NCI-H510A (cell line): ENCODE data around the gene TMEM92.
"Not testable (repeated sequence)": the region's sequence is repeated elsewhere in the genome, so short reads cannot be mapped to it uniquely, and the experiment has no call there.

Source experiments
- DNase-seq: peaks from one replicate; lab custom pipeline; 2025; lab: John Stamatoyannopoulos, UW

Gene TMEM92

DNA sequence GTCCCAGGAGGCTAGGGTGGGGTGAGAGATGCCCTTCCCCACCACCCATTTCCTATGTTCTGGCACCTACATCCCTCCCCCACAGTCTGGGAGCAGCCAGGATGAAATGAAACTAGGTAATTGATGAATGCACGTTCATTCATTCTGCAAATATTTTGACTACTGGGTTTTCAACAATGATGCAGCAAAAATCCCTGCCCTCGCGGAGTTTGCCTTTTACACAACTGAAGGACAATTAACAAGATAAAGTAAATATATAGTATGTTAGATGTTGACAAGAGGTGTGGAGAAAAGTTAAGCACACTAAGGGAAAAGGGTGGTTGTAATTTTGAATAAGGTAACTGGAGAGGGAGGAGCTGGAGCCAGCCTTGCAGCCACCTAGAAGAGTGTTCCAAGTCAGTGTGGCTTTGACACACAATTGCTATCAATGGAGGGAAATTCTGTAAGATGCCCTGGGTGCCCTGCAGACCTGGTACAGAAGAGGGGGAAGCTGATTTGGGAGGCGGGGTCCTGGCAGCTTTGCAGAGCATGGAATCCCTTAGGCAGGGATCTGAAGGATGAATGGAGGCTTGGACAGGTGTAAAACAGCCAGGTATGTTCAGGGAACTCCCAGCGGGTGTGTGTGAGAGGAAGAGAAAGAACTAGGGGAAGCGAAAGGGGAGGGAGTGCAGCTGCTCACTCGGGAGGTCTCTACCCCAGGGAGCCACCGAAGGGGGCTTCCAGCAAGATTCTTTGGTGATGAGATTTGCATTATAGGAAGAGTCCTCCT is 2.5 kb downstream of the TMEM92 start:
- DNase-seq: no peak

- no peak for DNase-seq
These were observed 3.1 kb downstream of the TMEM92 start for GRCh38 chr17:50277357-50277754.

DNA sequence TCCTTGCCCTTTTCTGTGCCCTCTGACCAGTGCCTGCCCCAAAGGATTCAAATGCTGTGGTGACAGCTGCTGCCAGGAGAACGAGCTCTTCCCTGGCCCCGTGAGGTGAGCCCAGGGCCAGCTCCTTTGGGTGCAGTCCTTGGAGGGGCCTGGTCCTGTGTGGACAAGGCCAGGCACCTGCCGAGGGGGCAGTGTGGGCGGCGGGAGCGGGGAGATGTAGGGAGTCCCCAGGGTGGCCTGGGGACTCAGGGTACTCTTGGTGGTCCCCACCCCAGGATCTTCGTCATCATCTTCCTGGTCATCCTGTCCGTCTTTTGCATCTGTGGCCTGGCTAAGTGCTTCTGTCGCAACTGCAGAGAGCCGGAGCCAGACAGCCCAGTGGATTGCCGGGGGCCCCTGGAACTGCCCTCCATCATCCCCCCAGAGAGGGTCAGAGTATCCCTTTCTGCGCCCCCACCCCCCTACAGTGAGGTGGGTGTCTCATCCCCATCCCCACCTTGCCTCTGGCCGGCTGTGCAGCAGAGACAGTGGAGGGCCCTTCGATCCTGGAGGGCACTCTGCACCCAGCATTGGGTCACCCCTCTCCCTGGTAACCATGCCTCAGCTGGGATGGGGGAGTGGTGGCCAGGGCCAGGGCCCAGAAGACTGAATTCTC is 4.4 kb downstream of the TMEM92 start:
- DNase-seq: no peak

DNA sequence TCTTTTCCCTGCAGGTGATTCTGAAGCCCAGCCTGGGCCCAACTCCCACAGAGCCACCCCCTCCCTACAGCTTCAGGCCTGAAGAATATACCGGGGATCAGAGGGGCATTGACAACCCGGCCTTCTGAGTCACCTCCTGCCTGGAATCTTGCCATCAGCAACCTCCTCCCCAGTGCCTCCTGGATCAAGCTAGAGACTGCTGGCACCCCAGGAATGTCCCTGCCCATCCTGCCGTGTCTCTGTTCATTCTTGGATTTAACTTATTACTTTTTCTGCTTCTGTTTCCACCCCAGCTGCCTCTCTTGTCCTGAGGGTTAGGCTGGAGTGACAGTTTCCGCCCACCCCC is 4.9 kb downstream of the TMEM92 start:
- DNase-seq: no peak

DNA sequence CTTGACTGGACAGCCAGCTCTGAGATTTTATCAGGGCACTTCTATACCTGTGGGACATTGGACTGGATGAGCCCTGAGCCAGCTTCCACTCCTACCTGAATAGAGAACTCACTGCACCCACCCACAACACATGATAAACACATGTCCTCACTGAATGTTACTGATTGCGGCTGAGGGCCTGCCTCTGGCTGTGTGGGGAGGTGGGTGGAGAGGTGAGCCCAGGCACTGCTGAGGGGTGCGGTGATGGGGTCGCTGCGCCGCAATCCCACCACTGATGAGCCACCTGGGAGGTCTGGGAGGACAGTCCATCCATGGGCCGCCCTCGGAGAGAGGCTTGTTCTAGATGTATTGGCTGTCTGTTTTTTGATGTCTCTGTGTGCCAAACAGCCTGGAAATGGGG is 5.4 kb downstream of the TMEM92 start:
- no peak for DNase-seq

DNA sequence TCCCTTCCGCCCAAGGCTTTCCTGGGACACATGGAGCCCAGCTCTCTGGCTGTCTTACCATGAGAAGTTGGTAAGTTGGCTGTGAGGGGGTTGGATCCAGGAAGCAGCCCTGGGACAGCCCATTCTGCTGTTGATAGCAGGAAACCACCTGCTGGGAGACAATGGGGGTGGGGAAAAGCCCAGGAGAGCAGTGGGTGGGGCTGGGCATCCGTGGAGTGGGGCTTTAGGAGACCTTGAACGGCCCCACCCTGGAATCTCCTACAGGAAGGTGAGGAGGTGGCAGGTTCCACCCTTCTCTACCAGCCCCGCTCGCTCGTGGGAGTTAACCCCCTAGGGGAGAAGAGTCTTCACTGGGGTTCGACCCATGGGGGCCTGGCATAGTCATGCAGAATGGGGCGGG is 5.8 kb downstream of the TMEM92 start:
- DNase-seq: peak; percentile 33

DNA sequence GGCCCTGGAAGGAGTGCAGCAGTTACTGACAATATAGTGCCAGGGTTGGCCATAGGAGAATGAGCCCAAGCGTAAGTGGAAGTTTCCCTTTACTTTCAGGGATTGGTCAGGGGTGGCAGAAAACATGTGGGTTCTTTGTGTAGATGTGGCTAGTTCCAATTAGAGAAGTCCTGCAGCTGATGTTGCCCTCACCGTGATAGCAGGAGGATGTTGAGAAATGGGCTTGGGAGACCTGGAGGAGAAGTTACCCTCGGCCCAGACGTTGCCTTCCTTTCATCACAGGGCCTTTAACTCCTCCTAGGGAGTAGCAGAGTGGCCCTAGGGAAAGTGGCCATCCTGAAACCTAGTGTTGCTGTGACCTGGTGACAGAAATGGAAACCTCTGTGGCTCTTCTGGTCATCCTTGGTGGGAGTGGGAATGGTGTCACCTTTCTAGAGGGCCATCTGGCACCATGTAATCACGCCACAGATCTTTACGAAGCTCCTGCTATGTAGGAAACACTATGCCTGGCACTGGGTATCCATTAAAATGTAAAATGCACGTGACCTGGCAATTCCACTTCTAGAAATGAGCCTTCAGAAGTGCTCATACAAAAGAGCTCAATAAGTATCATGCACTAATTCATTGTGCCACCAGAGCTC is 6.7 kb downstream of the TMEM92 start:
- no peak for DNase-seq

DNA sequence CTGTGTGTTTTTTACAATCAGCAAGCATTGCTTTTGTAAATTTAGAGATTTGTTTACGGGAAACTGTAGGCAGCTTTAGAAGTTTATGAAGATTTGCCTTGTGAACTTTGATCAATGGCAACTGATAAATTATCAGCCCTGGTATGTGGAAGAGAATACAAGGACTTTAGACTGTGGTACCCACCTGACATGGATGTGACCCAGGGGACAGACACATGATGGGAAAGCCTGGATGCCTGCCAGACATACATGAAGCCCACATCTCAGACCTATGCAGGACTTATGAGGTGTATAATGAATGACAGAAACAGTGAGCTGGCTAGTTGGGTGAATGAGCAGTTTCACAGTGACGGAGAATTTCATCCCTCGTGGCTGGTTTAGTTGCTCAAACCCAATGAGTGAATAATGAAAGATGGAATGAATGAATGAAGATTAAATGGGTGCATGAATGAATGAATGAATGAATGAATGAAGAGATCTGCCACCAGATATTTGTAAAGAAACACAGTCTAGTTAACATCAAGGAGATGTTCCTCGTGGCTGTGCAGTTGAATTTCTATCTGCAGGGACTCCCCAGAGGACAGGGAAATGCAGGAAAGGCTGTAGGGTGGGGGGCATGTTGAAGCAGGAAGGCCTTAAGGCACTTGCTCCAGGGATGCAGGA is 7.6 kb downstream of the TMEM92 start:
- no peak for DNase-seq

DNA sequence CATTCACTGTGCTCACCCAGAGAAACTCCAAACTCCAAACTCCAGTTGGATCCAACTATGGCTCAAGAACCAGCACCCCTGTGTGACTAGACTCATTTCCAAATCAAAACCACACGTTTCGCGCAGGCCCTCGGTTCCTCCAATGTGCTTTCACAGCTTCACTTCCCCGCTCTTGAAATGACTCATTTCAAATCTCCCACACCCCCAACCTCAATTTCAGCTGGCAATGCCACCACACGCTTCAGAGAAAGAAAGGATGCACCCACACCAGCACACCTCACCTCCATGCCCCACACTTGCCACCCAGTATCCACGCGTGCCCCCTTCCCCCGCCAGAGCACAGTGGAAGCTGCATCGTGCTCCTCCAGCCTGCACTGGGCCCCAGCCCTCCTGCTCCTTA is 9.0 kb downstream of the TMEM92 start:
- no peak for DNase-seq

DNA sequence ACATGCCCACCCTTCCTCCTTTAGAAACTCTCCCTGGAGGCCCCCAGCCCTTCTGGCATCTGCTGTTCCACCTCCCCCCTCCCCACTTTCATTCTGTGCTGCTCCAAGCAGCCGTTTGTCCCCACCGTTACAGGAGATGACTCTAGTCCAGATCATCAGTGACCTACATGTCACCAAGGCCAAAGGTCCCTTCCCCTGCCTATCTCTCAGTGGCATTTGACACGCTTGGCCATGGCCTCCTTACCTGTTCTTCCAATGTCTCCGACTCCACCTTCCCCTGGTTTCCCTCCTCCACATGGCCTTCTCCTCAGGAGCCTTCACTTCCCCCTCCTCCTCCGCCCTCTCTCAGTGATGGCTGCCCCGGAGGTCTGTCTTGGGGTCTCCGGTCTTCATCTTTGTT is 9.4 kb downstream of the TMEM92 start:
- no peak for DNase-seq

DNA sequence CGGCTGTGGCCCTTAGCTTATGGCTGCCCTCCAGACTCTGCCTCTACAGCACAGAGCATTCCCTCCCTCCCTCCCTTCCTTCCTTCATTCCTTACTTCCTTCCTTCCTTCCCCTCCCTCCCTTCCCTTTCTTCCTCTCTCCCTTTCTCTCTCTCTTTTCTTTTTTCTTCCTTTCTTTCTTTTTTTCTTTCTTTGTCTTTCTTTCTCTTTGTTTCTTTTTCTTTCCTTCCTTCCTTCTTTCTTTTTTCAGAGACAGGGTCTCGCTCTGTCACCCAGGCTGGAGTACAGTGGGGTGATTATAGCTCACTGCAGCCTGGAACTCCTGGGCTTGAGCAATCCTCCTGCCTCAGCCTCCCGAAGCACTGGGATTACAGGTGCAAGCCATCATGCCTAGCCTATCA is 11.7 kb downstream of the TMEM92 start:
- DNase-seq: no peak

DNA sequence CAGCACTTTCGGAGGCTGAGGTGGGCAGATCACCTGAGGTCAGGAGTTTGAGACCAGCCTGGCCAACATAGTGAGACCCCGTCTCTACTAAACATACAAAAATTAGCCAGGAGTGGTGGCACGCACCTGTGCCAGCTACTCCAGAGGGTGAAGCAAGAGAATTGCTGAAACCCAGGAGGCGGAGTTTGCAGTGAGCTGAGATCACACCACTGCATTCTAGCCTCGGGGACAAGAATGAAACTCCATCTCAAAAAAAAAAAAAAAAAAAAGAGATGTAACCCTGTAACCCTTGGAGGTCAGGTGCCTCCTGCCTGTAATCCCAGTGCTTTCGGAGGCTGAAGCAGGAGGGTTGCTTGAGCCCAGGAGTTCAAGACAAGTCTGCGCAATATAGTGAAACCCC is 13.0 kb downstream of the TMEM92 start:
- not testable (repeated sequence) for DNase-seq

DNA sequence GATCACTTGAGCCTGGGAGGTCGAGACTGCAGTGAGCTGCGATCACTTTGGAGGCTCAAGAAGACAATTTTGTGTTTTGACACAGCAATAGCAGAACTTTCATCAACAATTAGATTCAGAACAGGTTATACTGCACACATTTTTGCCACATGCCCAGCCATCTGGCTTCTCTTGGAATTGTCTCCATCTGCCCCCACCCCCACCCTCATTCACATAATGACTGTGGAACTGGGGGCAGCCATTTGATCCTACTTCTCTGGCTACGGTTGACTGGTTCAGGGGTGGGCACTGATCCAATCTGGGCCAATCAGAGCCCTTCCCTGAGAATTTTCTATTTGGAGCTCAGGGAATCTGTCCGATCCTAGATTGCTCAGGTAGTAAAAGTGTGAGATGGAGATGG is 14.0 kb downstream of the TMEM92 start:
- DNase-seq: no peak

- DNase-seq: no peak
These were observed 15.0 kb downstream of the TMEM92 start for GRCh38 chr17:50289278-50289677.

DNA sequence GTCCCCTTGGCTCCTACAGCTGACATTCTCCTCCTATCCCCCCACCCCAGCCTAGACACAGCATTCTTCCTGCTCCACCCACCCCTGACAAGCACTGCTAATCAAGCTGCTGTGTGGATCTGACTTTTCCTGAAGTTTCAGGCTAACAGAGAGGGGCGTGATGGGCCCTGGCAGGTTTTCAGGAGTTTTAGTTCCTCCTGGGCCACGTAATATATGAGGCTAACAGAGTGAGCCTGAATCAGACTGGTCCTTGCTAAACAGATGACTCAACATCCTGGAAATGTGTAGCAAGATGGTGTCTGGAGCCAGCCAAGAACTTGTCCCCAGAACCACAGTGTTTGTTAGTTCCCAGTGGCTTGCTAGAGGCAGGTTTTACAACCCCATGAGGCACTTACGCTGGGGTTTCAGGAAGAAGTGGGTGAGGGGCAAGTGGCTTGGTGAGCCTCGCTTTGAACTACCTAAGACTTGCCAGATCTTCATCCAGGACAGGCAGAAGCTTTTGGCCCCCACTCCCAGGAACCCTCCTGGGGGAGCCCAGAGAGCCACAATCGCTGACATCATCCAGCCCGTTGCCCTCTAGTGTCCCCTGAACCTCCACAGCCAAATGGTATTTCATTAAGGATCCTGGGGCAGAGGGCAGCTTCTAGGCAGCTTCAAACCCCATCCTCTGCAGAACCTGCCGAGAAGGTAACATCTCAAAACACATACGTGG is 15.9 kb downstream of the TMEM92 start:
- no peak for DNase-seq

DNA sequence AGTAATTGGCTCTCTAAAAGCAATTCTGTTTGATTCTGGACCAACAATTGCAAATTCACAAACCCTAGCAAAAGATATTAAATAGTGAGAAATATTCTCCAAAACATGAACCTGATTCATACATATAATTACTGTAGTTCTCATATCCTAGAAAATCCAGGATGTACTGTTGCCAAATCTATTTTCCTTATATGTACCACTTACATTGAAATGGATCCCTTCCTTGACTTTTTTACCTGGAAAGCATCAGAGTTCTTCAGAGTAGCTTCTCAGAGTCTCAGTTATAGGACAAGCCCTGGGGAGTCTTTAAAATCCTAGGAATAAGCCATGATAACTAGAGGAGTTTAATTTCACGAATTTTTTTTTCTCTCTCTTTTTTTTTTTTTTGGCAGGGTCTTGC is 16.7 kb downstream of the TMEM92 start:
- no peak for DNase-seq

- DNase-seq: no peak
These were observed 18.2 kb downstream of the TMEM92 start for GRCh38 chr17:50292465-50292864.

GRCh38 chr17:50295021-50295420 is 20.8 kb downstream of the TMEM92 start:
- no peak for DNase-seq

DNA sequence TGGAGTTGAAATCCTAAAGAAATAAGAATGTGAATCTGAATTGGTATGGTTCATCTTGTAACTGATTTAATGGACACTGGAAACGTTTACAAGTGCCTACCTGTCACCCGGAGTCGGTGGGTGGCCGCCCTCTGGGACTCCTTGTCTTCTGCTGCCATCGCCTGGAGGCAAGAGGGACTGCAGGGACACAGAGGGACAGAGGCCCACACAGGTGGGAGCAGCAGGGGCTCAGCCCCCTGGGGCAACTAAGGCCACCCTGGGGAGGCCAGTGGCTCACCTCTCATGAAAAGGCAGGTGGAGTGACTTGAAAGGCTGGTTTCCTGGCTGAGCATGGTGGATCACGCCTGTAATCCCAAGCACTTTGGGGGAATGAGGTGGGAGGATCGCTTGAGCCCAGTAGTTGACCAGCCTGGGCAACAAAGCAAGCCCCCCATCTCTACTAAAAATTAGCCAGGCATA is 23.2 kb downstream of the TMEM92 start:
- peak; percentile 53 for DNase-seq

DNA sequence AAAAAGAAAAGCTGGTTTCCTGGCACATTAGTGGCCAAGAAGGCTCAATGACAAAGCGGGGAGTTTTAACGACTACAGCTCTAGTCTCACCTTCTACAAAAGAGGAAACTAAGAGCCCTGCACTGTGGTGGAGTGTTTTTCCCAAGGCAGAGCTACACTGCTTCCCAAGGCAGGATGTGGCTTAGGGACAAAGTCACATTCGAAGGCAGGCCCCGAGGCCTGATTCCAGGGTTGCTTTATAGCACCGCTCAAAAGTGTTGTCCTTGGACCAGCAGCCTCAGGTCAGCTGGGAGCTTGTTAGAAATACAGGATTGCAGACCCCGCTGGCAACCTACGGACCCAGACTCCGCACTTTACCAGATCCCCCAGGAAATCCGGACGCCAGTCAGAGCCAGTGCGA is 23.8 kb downstream of the TMEM92 start:
- no peak for DNase-seq

DNA sequence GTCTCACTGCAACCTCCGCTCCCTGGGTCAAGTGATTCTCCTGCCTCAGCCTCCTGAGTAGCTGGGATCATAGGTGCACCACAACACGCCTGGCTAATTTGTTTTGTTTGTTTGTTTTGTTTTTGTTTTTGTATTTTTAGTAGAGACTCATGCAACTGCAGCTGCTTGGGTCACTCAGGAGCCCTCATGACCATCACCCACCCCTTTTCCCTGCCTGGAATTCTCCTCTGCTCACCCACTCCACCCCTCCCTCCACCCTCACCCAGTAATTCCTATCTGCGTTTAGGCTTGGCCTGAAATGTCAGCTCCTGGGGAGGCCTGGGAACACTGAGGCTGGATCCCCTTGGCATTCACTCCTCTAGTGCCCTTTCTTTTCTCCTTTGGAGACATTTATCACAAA is 25.5 kb downstream of the TMEM92 start:
- DNase-seq: no peak

DNA sequence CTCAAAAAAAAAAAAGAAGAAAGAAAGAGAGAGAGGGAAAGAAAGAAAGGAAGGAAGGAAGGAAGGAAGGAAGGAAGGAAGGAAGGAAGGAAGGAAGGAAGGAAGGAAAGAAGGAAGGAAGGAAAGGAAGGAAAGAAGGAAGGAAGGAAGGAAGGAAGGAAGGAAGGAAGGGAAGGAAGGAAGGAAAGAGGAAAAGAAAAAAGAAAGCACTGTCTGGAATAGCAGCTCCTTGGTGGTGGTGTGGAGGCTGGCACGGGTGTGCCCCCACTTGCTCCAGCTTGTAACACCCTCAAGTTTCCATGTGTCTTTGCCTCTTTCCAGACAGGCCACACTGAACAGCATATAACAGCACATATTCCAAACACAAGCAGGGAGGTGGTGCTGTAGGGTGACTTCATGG is 26.6 kb downstream of the TMEM92 start:
- DNase-seq: not testable (repeated sequence)
